ENCODE data around the gene MFF.

MFF gene, protein sequence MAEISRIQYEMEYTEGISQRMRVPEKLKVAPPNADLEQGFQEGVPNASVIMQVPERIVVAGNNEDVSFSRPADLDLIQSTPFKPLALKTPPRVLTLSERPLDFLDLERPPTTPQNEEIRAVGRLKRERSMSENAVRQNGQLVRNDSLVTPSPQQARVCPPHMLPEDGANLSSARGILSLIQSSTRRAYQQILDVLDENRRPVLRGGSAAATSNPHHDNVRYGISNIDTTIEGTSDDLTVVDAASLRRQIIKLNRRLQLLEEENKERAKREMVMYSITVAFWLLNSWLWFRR

DNA sequence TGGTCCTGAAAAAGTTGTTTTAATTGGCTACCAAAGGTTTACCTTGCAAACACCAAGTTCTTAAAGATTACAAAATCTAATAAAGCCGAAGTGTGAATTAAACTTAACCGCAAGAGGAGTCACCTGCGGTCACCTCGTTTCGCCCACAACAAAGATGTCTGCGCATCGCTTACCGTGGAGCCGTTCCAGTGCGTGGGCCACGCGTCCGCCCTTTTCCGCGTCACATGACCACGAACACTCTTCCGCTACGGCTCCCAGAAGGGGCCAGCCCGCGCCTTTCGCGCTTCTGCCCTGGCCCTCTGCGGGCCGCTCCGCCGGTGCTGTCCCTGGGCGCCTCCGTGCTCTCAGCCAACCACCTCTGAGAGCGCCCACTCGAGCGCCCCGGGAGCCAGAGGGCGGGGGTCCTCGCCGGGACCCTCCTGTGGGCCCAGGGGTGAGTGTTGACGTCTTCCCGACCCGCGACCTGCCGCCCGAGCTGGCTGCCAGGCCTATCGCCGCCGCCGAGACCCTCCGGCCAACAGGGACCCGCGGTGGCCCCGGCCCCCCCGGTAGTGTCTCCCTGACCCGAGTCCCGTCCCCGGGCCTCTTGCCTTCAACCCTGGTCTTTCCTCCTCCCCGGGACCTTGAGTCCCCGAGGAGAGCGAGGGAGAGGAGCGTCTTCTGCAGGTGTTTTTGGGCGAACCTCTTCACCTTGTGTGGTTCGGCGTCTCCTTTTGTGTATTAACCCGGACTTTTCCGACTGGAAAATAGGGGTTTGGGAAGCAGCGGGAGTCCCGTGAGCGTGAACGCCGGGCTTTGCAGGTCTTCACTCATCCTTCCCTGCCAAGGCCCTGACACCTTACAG is at the start of gene MFF:
MFF (plus strand) TSS at position 257 of the 844 bp plus-strand sequence. CDS start 5,415 bp downstream, outside the sequence.
- TF ChIP-seq NFIC (IDR thresholded peaks at IDR 0.05), result no peak
- TF ChIP-seq, protein P1, sequence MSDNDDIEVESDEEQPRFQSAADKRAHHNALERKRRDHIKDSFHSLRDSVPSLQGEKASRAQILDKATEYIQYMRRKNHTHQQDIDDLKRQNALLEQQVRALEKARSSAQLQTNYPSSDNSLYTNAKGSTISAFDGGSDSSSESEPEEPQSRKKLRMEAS (IDR thresholded peaks at IDR 0.05), result peak; percentile 99
- TF ChIP-seq ZBTB7A (IDR thresholded peaks at IDR 0.05; ENCODE audit: low read depth), result peak; percentile 90
- TF ChIP-seq TEAD4 (IDR thresholded peaks at IDR 0.05), result peak; percentile 54
- TF ChIP-seq, protein P2, sequence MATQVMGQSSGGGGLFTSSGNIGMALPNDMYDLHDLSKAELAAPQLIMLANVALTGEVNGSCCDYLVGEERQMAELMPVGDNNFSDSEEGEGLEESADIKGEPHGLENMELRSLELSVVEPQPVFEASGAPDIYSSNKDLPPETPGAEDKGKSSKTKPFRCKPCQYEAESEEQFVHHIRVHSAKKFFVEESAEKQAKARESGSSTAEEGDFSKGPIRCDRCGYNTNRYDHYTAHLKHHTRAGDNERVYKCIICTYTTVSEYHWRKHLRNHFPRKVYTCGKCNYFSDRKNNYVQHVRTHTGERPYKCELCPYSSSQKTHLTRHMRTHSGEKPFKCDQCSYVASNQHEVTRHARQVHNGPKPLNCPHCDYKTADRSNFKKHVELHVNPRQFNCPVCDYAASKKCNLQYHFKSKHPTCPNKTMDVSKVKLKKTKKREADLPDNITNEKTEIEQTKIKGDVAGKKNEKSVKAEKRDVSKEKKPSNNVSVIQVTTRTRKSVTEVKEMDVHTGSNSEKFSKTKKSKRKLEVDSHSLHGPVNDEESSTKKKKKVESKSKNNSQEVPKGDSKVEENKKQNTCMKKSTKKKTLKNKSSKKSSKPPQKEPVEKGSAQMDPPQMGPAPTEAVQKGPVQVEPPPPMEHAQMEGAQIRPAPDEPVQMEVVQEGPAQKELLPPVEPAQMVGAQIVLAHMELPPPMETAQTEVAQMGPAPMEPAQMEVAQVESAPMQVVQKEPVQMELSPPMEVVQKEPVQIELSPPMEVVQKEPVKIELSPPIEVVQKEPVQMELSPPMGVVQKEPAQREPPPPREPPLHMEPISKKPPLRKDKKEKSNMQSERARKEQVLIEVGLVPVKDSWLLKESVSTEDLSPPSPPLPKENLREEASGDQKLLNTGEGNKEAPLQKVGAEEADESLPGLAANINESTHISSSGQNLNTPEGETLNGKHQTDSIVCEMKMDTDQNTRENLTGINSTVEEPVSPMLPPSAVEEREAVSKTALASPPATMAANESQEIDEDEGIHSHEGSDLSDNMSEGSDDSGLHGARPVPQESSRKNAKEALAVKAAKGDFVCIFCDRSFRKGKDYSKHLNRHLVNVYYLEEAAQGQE (IDR thresholded peaks at IDR 0.05; ENCODE audit: low read depth), result no peak
- TF ChIP-seq YY1 (IDR thresholded peaks at IDR 0.05; ENCODE audit: low read depth), result peak; percentile 99
- TF ChIP-seq CEBPB (IDR thresholded peaks at IDR 0.05), result no peak; the same call in 1 of the 2 replicates
- TF ChIP-seq, protein P3, sequence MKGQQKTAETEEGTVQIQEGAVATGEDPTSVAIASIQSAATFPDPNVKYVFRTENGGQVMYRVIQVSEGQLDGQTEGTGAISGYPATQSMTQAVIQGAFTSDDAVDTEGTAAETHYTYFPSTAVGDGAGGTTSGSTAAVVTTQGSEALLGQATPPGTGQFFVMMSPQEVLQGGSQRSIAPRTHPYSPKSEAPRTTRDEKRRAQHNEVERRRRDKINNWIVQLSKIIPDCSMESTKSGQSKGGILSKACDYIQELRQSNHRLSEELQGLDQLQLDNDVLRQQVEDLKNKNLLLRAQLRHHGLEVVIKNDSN (IDR thresholded peaks at IDR 0.05), result peak; percentile 99
- TF ChIP-seq CREB1 (IDR thresholded peaks at IDR 0.05; ENCODE audit: low read depth), result 0 out of 2 replicates have a peak, but pooled peaks have one; percentile 32
- TF ChIP-seq TAF1 (IDR thresholded peaks at IDR 0.05; ENCODE audit: low read depth), result peak; percentile 89
- peak; percentile 50 for TF ChIP-seq EP300 (IDR thresholded peaks at IDR 0.05; ENCODE audit: borderline replicate concordance)
- TF ChIP-seq EGR1 (IDR thresholded peaks at IDR 0.05), result peak; percentile 96
- TF ChIP-seq FOXM1 (IDR thresholded peaks at IDR 0.05; ENCODE audit: borderline replicate concordance, low read depth), result 0 out of 2 replicates have a peak, but pooled peaks have one; percentile 17
- peak; percentile 77; the same call in 1 of the 2 replicates for TF ChIP-seq TCF12 (IDR thresholded peaks at IDR 0.05; ENCODE audit: low read depth)
- peak; percentile 35 for TF ChIP-seq RAD21 (IDR thresholded peaks at IDR 0.05; ENCODE audit: low read depth)

DNA sequence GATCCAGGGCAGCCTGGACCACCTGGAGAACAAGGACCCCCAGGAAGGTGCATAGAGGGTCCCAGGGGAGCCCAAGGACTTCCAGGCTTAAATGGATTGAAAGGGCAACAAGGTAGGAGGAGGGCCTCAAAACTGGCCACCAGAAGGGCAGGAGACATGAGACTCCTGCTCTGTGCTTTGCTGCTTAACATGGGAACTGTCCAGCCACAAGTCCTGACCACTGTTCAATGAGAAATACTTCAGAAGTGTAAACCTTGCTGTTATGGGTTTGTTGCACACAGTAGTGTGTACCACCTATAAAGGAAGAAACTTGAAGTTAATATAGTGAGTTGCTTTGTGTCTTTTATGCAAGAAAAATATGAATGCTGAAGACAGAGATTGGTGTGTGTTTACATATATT is 44.2 kb upstream of the MFF start:
- TF ChIP-seq CEBPB (IDR thresholded peaks at IDR 0.05) (no peak), EGR1 (IDR thresholded peaks at IDR 0.05) (no peak), FOXM1 (IDR thresholded peaks at IDR 0.05; ENCODE audit: borderline replicate concordance, low read depth) (no peak), ZBTB7A (IDR thresholded peaks at IDR 0.05; ENCODE audit: low read depth) (no peak), TAF1 (IDR thresholded peaks at IDR 0.05; ENCODE audit: low read depth) (no peak)
- TF ChIP-seq, protein P2 (IDR thresholded peaks at IDR 0.05; ENCODE audit: low read depth), result peak; percentile 83

DNA sequence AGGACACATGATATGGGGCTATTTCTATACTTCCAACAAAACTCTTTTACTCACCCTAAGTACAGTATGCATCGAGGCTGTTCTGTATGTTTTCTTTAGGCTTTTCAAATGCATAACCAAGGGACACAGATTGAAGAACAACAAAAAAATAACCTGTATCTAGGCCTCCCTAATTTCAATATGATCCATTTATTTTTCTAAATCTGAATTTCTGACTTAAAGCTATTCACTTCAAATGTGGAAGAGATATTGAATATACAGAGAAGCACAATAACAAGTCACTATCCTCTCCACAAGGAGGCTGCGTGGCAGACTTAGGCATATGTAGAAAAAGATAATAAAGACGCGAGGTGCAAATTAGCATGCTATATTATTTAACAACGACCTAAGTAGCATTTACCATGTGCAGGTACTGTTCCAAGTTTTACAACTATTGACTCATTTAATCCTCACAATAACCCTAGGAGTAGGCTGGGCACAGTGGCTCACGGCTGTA is 39.3 kb upstream of the MFF start:
- TF ChIP-seq EGR1 (IDR thresholded peaks at IDR 0.05) (no peak), CREB1 (IDR thresholded peaks at IDR 0.05; ENCODE audit: low read depth) (no peak)
- TF ChIP-seq, protein P3 (IDR thresholded peaks at IDR 0.05), result no peak
- TF ChIP-seq, protein P2 (IDR thresholded peaks at IDR 0.05; ENCODE audit: low read depth), result no peak
- TF ChIP-seq, protein P1 (IDR thresholded peaks at IDR 0.05), result no peak

DNA sequence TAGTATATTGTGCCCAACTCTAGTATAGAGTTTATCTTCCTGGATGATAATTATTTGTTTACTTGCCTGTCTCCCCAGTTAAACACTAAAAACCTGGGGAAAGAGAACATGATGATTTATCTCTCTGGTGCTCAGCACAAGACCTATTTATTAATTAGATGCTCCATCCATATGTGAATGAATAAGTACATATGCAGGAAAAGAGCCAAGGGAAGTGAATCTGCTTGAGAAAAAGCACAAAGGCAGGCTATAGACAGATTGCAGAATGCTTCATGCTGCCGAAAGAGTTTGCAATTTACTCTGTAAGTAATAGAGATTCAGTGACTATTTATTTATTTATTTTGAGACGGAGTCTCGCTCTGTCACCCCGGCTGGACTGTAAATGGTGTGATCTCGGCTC is 37.3 kb upstream of the MFF start:
- no peak for TF ChIP-seq TEAD4 (IDR thresholded peaks at IDR 0.05)
- TF ChIP-seq YY1 (IDR thresholded peaks at IDR 0.05; ENCODE audit: low read depth), result no peak
- no peak for TF ChIP-seq EP300 (IDR thresholded peaks at IDR 0.05; ENCODE audit: borderline replicate concordance)
- no peak for TF ChIP-seq RAD21 (IDR thresholded peaks at IDR 0.05; ENCODE audit: low read depth)
- TF ChIP-seq, protein P3 (IDR thresholded peaks at IDR 0.05), result no peak
- no peak for TF ChIP-seq FOXM1 (IDR thresholded peaks at IDR 0.05; ENCODE audit: borderline replicate concordance, low read depth)
- no peak for TF ChIP-seq EGR1 (IDR thresholded peaks at IDR 0.05)
- no peak for TF ChIP-seq CREB1 (IDR thresholded peaks at IDR 0.05; ENCODE audit: low read depth)
- TF ChIP-seq, protein P2 (IDR thresholded peaks at IDR 0.05; ENCODE audit: low read depth), result no peak
- TF ChIP-seq CEBPB (IDR thresholded peaks at IDR 0.05), result no peak
- TF ChIP-seq NFIC (IDR thresholded peaks at IDR 0.05), result no peak
- no peak for TF ChIP-seq ZBTB7A (IDR thresholded peaks at IDR 0.05; ENCODE audit: low read depth)
- TF ChIP-seq, protein P1 (IDR thresholded peaks at IDR 0.05), result no peak

All from Ishikawa (cell line).